ENCODE results near the gene INAFM2. TPM values are rescaled to one million over a fixed set of nuclear protein-coding genes. Genes with fewer than 3 reads are reported as not detected.

Gene INAFM2
- total RNA-seq, 1 donor from 2014 or later: 14.9 TPM

- H3K4me3 ChIP-seq (ENCODE audit: low read depth, low read length): no peak overlapping the region
- no peak for TF ChIP-seq CTCF (IDR thresholded peaks at IDR 0.05; ENCODE audit: insufficient read depth, low read length, poor library complexity, severe bottlenecking)
- peaks cover 38% of the 10 kb centered on the region for H3K27me3 ChIP-seq (ENCODE audit: control insufficient read depth, insufficient read depth, low read length)
- H3K36me3 ChIP-seq (ENCODE audit: control insufficient read depth, insufficient read depth, low read length): no peaks in the 10 kb centered on the region
- DNase-seq (ENCODE audit: low read depth): no peak
Observed at GRCh38 chr15:40300367-40300766, 23.1 kb upstream of the INAFM2 start.

- no peak for DNase-seq (ENCODE audit: low read depth)
- no peak for TF ChIP-seq CTCF (IDR thresholded peaks at IDR 0.05; ENCODE audit: insufficient read depth, low read length, poor library complexity, severe bottlenecking)
- peaks cover 35% of the 10 kb centered on the region for H3K27me3 ChIP-seq (ENCODE audit: control insufficient read depth, insufficient read depth, low read length)
- no peaks in the 10 kb centered on the region for H3K36me3 ChIP-seq (ENCODE audit: control insufficient read depth, insufficient read depth, low read length)
- no peak overlapping the region for H3K4me3 ChIP-seq (ENCODE audit: low read depth, low read length)
Observed at GRCh38 chr15:40300771-40301170, 22.7 kb upstream of the INAFM2 start.

- DNase-seq (ENCODE audit: low read depth): no peak
- no peak overlapping the region for H3K4me3 ChIP-seq (ENCODE audit: low read depth, low read length)
- TF ChIP-seq CTCF (IDR thresholded peaks at IDR 0.05; ENCODE audit: insufficient read depth, low read length, poor library complexity, severe bottlenecking): no peak
- peaks cover 34% of the 10 kb centered on the region for H3K27me3 ChIP-seq (ENCODE audit: control insufficient read depth, insufficient read depth, low read length)
- H3K36me3 ChIP-seq (ENCODE audit: control insufficient read depth, insufficient read depth, low read length): no peaks in the 10 kb centered on the region
Observed at GRCh38 chr15:40301467-40302179, 21.9 kb upstream of the INAFM2 start.

GRCh38 chr15:40302288-40302886 is 21.1 kb upstream of the INAFM2 start:
- no peaks in the 10 kb centered on the region for H3K36me3 ChIP-seq (ENCODE audit: control insufficient read depth, insufficient read depth, low read length)
- H3K4me3 ChIP-seq (ENCODE audit: low read depth, low read length): no peak overlapping the region
- no peak for DNase-seq (ENCODE audit: low read depth)
- H3K27me3 ChIP-seq (ENCODE audit: control insufficient read depth, insufficient read depth, low read length): peaks cover 36% of the 10 kb centered on the region
- TF ChIP-seq CTCF (IDR thresholded peaks at IDR 0.05; ENCODE audit: insufficient read depth, low read length, poor library complexity, severe bottlenecking): no peak

- no peak for TF ChIP-seq CTCF (IDR thresholded peaks at IDR 0.05; ENCODE audit: insufficient read depth, low read length, poor library complexity, severe bottlenecking)
- Histone ChIP-seq H3K27me3 (ENCODE audit: control insufficient read depth, insufficient read depth, low read length) (peaks cover 36% of the 10 kb centered on the region), H3K4me3 (ENCODE audit: low read depth, low read length) (no peak overlapping the region), H3K36me3 (ENCODE audit: control insufficient read depth, insufficient read depth, low read length) (no peaks in the 10 kb centered on the region)
- no peak for DNase-seq (ENCODE audit: low read depth)
Observed at GRCh38 chr15:40302981-40303380, 20.5 kb upstream of the INAFM2 start.
